GM23248 (cell line): ENCODE measurements around the gene ADARB1. TPM values are rescaled to one million over a fixed set of nuclear protein-coding genes. Genes with fewer than 3 reads are reported as not detected.

Experiments used
- DNase-seq: peaks from one replicate; pipeline ENCODE4 v3.0.0-alpha.2; 2015
- H2AFZ ChIP-seq: fragments of 200-600 bp; sonication (generic); 2 replicates; pipeline ENCODE4 v1.6.1; 2016; ENCODE audit warnings: antibody characterized with exemption
- H3F3A ChIP-seq: fragments of 200-600 bp; sonication (generic); 2 replicates; pipeline ENCODE4 v1.6.1; 2016; ENCODE audit warnings: mild to moderate bottlenecking, antibody characterized with exemption, mixed run types; ENCODE audit not compliant: insufficient read depth
- H3K27ac ChIP-seq: fragments of 200-600 bp; sonication (generic); 2 replicates; pipeline ENCODE4 v1.5.1; 2016; ENCODE audit warnings: mild to moderate bottlenecking
- H3K27me3 ChIP-seq: fragments of 200-600 bp; sonication (generic); replicated peaks from 2 replicates; pipeline ENCODE4 v1.6.1; 2016; ENCODE audit warnings: mild to moderate bottlenecking; ENCODE audit not compliant: insufficient read depth
- H3K36me3 ChIP-seq: fragments of 200-600 bp; sonication (generic); 2 replicates; pipeline ENCODE4 v1.6.1; 2016; ENCODE audit warnings: low read depth, mild to moderate bottlenecking
- H3K4me1 ChIP-seq: fragments of 200-600 bp; sonication (generic); 2 replicates; pipeline ENCODE4 v1.6.1; 2016; ENCODE audit warnings: mild to moderate bottlenecking; ENCODE audit not compliant: insufficient read depth
- H3K4me2 ChIP-seq: fragments of 200-600 bp; sonication (generic); one replicate; pipeline ENCODE4 v1.6.1; 2016; ENCODE audit warnings: mild to moderate bottlenecking; ENCODE audit not compliant: unreplicated experiment
- H3K4me3 ChIP-seq: fragments of 200-600 bp; sonication (generic); 2 replicates; pipeline ENCODE4 v1.5.1; 2016; ENCODE audit warnings: mild to moderate bottlenecking
- H3K79me2 ChIP-seq: fragments of 200-600 bp; sonication (generic); 2 replicates; pipeline ENCODE4 v1.6.1; 2016; ENCODE audit warnings: mild to moderate bottlenecking; ENCODE audit not compliant: insufficient read depth
- H3K9ac ChIP-seq: fragments of 200-600 bp; sonication (generic); 2 replicates; pipeline ENCODE4 v1.6.1; 2016; ENCODE audit warnings: mild to moderate bottlenecking
- H3K9me2 ChIP-seq: fragments of 200-600 bp; sonication (generic); 2 replicates; pipeline ENCODE4 v1.6.1; 2016; ENCODE audit warnings: mixed run types, mild to moderate bottlenecking, moderate library complexity; ENCODE audit not compliant: insufficient read depth
- H3K9me3 ChIP-seq: fragments of 200-600 bp; sonication (generic); one replicate; pipeline ENCODE4 v1.6.1; 2017; ENCODE audit warnings: low read depth
- H4K20me1 ChIP-seq: fragments of 200-600 bp; sonication (generic); 2 replicates; pipeline ENCODE4 v1.6.0; 2016; ENCODE audit not compliant: insufficient read depth
- EZH2 ChIP-seq: fragments of 200-600 bp; sonication (generic); IDR thresholded peaks from 2 replicates; pipeline ENCODE4 v1.6.1; 2018; ENCODE audit warnings: antibody characterized with exemption, mild to moderate bottlenecking; ENCODE audit not compliant: insufficient read depth, poor library complexity, severe bottlenecking
- EZH2phosphoT487 ChIP-seq: fragments of 200-600 bp; sonication (generic); IDR thresholded peaks from 2 replicates; pipeline ENCODE4 v1.6.1; 2018; ENCODE audit warnings: antibody characterized with exemption, moderate library complexity, mild to moderate bottlenecking, low read depth; ENCODE audit not compliant: insufficient read depth
- whole genome bisulfite sequencing, 2 experiments: methylation state at CpG; one replicate each; pipeline ENCODE4 v1.1.6; 2015 to 2017; ENCODE audit warnings: low lambda C conversion rate in 2 of 2, low coverage in 1 of 2; ENCODE audit errors: missing lambda C conversion rate in 2 of 2; 5-methylcytosine and 5-hydroxymethylcytosine counted together
- in situ Hi-C: fragments of 300-500 bp; cut with MboI; formaldehyde crosslinking; loops from 2 replicates; pipeline ENCODE4 v1.15.0; 2020
- polyA plus RNA-seq: library from polyadenylated mRNA; unstranded; fragments of >200 nt; fragmentation: Nextera tagmentation; extraction: Ambion mirVana; gene quantifications from 2 replicates; pipeline ENCODE4 v1.2.1, GENCODE V29; 2016
- total RNA-seq: library from RNA; depleted of rRNA; stranded (reverse); fragments of >200 nt; shearing (Covaris generic); gene quantifications from 2 replicates; pipeline ENCODE4 v1.2.3, GENCODE V29; 2014; rRNA removed

ADARB1 gene, protein sequence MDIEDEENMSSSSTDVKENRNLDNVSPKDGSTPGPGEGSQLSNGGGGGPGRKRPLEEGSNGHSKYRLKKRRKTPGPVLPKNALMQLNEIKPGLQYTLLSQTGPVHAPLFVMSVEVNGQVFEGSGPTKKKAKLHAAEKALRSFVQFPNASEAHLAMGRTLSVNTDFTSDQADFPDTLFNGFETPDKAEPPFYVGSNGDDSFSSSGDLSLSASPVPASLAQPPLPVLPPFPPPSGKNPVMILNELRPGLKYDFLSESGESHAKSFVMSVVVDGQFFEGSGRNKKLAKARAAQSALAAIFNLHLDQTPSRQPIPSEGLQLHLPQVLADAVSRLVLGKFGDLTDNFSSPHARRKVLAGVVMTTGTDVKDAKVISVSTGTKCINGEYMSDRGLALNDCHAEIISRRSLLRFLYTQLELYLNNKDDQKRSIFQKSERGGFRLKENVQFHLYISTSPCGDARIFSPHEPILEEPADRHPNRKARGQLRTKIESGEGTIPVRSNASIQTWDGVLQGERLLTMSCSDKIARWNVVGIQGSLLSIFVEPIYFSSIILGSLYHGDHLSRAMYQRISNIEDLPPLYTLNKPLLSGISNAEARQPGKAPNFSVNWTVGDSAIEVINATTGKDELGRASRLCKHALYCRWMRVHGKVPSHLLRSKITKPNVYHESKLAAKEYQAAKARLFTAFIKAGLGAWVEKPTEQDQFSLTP
- total RNA-seq (17.4 and 22.6 TPM in 2 replicates), polyA plus RNA-seq (16.3 and 18.7 TPM in 2 replicates)

DNA sequence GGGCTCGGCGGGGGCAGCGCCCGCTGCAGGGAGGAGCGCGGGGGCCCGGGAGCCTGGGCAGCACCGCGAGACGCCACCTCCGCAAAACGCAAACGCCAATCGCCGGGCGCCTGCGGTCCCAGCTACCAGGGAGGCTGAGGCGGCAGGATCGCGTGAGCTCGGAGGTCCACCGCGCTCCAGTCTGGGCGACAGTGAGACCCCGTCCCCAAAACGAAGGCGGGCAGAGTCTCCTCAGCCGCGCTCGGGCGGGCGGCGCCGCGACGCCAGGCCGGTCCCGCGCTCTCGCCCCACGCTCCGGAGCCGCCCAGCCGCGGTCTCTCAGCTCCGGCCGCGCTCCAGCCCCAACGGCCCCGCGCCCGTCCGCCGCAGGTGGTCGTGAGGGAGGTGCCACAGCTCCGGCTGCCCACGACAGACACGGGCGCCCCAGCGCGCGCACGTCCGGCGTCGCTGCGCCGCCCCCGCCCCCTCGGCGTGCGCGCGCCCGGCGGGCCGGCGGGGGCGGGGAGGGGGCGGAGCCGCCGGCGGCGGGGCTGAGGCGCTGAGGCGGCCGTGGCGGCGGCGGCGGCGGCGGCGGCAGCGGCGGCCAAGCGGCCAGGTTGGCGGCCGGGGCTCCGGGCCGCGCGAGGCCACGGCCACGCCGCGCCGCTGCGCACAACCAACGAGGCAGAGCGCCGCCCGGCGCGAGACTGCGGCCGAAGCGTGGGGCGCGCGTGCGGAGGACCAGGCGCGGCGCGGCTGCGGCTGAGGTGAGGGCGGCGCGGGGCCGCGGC is at the start of gene ADARB1:
Gene ADARB1, plus strand, starts transcription at position 533 of the 770 bp plus-strand sequence. CDS start 97,077 bp downstream, outside the sequence.
- Histone ChIP-seq H3K27ac (peak within 1 kb of the TSS; percentile 61), H3K9ac (peak within 1 kb of the TSS; percentile 96), H4K20me1 (no peaks in the 10 kb centered on the region), H3K27me3 (no peaks in the 10 kb centered on the region), H3K4me1 (peaks cover 20% of the 10 kb centered on the region), H3K9me3 (no peaks in the 10 kb centered on the region), H3K4me3 (peak within 1 kb of the TSS; percentile 93), H3K4me2 (peak within 1 kb of the TSS; percentile 98), H3K36me3 (no peaks in the 10 kb centered on the region), H2AFZ (peak within 1 kb of the TSS; percentile 88), H3F3A (peaks cover 23% of the 10 kb centered on the region), H3K9me2 (no peaks in the 10 kb centered on the region), H3K79me2 (peaks cover 43% of the 10 kb centered on the region)
- in situ Hi-C loops = no loop called here
- 0 to 1% methylated on average over 40 to 66 of the region's 132 CpGs for WGBS, 2 experiments
- peak; percentile 82 for DNase-seq
- no peak for TF ChIP-seq EZH2phosphoT487
- no peak for TF ChIP-seq EZH2

DNA sequence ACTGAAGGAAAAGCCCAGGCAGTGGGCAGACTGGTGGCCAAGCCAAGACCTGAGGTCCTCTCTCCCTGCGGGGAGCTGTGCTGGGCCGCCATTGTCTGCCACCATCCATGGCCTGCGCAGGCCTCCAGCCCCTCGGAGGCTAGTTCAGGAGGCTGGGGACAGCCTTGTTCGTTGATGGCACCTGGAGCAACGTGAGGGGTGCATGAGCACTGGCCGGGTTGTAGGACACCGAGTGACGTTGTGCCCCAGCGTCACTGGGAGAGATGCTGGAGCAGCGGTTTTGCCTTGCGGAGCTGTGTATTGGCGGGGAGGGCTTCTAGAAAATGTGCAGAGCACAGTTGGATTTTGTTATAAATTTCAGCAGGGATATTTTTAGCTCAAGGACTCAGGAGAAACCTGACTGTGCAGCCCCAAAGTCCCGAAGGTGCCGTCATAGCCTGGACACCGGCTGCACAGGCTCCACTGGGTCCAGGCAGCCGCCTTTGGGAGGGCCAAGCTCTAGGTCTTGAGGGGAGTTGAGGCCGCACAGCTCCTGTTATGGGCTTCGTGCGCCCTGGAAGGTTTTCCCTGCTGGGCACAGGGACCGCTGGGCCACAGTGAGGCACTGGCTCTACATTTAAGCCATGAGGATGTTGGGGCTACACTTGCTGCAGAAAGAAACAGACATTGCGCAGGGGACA is 48.2 kb upstream of the ADARB1 start:
- H3K4me3 ChIP-seq = no peak overlapping the region
- no peaks in the 10 kb centered on the region for H3K79me2 ChIP-seq
- H3F3A ChIP-seq = peaks cover 4% of the 10 kb centered on the region; the same call in 1 of the 2 replicates
- no peak for DNase-seq
- no peak overlapping the region for H3K4me2 ChIP-seq
- H4K20me1 ChIP-seq = no peaks in the 10 kb centered on the region
- H3K9me2 ChIP-seq = no peaks in the 10 kb centered on the region
- TF ChIP-seq EZH2 (no peak), EZH2phosphoT487 (no peak)
- no peak overlapping the region for H3K27ac ChIP-seq
- H2AFZ ChIP-seq = no peak overlapping the region
- no peak overlapping the region for H3K9ac ChIP-seq
- H3K36me3 ChIP-seq = no peaks in the 10 kb centered on the region
- no peaks in the 10 kb centered on the region for H3K27me3 ChIP-seq
- WGBS, 2 experiments = 89 to 90% methylated on average over 22 of the region's 22 CpGs
- in situ Hi-C loops = no loop called here
- H3K9me3 ChIP-seq = no peaks in the 10 kb centered on the region
- peaks cover 7% of the 10 kb centered on the region; the same call in 1 of the 2 replicates for H3K4me1 ChIP-seq

DNA sequence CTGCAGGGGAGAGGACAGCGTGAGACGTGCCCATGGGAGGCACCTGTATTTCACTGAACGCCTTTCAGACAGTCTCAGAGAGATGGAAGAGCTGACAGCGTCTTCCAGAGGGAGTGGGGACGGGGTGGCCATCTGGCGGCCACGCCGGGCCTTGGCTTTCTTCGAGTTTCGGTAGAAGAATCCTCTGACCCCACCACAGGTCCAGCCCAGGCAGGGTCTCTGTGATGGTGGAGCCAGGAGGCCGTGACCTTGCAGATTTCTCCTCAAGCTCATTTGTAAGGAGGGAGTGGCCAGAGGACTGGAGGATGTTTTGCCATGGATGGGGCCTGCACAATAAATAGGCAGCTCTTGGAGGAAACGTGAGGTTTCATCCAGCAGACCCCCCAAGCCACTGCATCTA is 47.6 kb upstream of the ADARB1 start:
- no peak overlapping the region for H2AFZ ChIP-seq
- H3K9me2 ChIP-seq = no peaks in the 10 kb centered on the region
- H3K4me3 ChIP-seq = no peak overlapping the region
- H4K20me1 ChIP-seq = no peaks in the 10 kb centered on the region
- no peaks in the 10 kb centered on the region for H3K36me3 ChIP-seq
- peaks cover 4% of the 10 kb centered on the region; the same call in 1 of the 2 replicates for H3F3A ChIP-seq
- no peak overlapping the region for H3K4me2 ChIP-seq
- H3K9me3 ChIP-seq = no peaks in the 10 kb centered on the region
- no peaks in the 10 kb centered on the region for H3K27me3 ChIP-seq
- no peak overlapping the region for H3K9ac ChIP-seq
- H3K79me2 ChIP-seq = no peaks in the 10 kb centered on the region
- H3K27ac ChIP-seq = no peak overlapping the region
- H3K4me1 ChIP-seq = peaks cover 7% of the 10 kb centered on the region; the same call in 1 of the 2 replicates
- WGBS, 2 experiments = 90 to 93% methylated on average over 12 of the region's 12 CpGs
- in situ Hi-C loops = no loop called here
- no peak for DNase-seq
- TF ChIP-seq EZH2 (no peak), EZH2phosphoT487 (no peak)
